ENCODE data around the gene TMEM245.

The TMEM245 gene

DNA sequence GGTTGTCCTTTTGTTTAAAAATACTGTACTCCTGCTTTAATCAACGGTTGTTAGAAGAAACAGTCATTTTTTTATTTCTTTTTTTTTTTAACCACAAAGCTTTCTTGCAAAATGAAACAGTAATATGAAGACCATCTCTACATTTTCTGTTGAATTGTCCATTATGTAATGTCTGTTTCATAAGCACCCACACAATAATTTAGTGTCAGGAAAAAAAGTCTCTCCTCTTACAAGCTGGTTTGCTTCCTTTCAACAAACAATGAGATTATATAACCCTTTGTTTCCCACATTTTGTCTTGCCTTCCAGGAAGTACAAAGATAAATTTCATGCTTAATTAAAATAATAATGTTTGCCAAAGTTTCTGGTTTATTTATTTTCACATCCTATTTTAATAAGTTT is 123.1 kb downstream of the TMEM245 start:
- peaks cover 0 to 13% of the 10 kb centered on the region in 2 experiments; a peak in 1 of 3 replicates for H3K36me3 ChIP-seq (ENCODE audit: control insufficient read depth in 2 of 2, insufficient read depth in 1 of 2, low read length in 2 of 2)
- H3K4me3 ChIP-seq (ENCODE audit: low read depth, low read length): no peak overlapping the region
- TF ChIP-seq, protein P1, sequence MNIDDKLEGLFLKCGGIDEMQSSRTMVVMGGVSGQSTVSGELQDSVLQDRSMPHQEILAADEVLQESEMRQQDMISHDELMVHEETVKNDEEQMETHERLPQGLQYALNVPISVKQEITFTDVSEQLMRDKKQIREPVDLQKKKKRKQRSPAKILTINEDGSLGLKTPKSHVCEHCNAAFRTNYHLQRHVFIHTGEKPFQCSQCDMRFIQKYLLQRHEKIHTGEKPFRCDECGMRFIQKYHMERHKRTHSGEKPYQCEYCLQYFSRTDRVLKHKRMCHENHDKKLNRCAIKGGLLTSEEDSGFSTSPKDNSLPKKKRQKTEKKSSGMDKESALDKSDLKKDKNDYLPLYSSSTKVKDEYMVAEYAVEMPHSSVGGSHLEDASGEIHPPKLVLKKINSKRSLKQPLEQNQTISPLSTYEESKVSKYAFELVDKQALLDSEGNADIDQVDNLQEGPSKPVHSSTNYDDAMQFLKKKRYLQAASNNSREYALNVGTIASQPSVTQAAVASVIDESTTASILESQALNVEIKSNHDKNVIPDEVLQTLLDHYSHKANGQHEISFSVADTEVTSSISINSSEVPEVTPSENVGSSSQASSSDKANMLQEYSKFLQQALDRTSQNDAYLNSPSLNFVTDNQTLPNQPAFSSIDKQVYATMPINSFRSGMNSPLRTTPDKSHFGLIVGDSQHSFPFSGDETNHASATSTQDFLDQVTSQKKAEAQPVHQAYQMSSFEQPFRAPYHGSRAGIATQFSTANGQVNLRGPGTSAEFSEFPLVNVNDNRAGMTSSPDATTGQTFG (tag by site-specific recombination; IDR thresholded peaks at IDR 0.05; ENCODE audit: borderline replicate concordance): no peak
- no peak for TF ChIP-seq KLF1 (tag by site-specific recombination; IDR thresholded peaks at IDR 0.05)
- TF ChIP-seq ZNF19 (tag by site-specific recombination; IDR thresholded peaks at IDR 0.05; ENCODE audit: low read depth): no peak
- TF ChIP-seq ZNF133 (tag by site-specific recombination; IDR thresholded peaks at IDR 0.05): no peak
- TF ChIP-seq HOXA7 (CRISPR knock-in tag; IDR thresholded peaks at IDR 0.05; ENCODE audit: borderline replicate concordance): no peak
- no peak for TF ChIP-seq ZBTB1 (tag by site-specific recombination; IDR thresholded peaks at IDR 0.05)
- TF ChIP-seq ZNF112 (tag by site-specific recombination; IDR thresholded peaks at IDR 0.05): no peak
- TF ChIP-seq ZNF311 (tag by site-specific recombination; IDR thresholded peaks at IDR 0.05; ENCODE audit: borderline replicate concordance): no peak
- TF ChIP-seq ZNF600 (tag by site-specific recombination; IDR thresholded peaks at IDR 0.05): no peak
- no peak for TF ChIP-seq ZBTB21 (tag by site-specific recombination; IDR thresholded peaks at IDR 0.05)
- TF ChIP-seq ZNF24 (tag by site-specific recombination; IDR thresholded peaks at IDR 0.05): no peak
- no peak for TF ChIP-seq ZNF510 (tag by site-specific recombination; IDR thresholded peaks at IDR 0.05; ENCODE audit: insufficient replicate concordance)
- TF ChIP-seq, protein P2, sequence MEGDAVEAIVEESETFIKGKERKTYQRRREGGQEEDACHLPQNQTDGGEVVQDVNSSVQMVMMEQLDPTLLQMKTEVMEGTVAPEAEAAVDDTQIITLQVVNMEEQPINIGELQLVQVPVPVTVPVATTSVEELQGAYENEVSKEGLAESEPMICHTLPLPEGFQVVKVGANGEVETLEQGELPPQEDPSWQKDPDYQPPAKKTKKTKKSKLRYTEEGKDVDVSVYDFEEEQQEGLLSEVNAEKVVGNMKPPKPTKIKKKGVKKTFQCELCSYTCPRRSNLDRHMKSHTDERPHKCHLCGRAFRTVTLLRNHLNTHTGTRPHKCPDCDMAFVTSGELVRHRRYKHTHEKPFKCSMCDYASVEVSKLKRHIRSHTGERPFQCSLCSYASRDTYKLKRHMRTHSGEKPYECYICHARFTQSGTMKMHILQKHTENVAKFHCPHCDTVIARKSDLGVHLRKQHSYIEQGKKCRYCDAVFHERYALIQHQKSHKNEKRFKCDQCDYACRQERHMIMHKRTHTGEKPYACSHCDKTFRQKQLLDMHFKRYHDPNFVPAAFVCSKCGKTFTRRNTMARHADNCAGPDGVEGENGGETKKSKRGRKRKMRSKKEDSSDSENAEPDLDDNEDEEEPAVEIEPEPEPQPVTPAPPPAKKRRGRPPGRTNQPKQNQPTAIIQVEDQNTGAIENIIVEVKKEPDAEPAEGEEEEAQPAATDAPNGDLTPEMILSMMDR (tag by site-specific recombination; IDR thresholded peaks at IDR 0.05): no peak
- no peak for TF ChIP-seq ZNF37A (tag by site-specific recombination; IDR thresholded peaks at IDR 0.05)
- TF ChIP-seq, protein P3, sequence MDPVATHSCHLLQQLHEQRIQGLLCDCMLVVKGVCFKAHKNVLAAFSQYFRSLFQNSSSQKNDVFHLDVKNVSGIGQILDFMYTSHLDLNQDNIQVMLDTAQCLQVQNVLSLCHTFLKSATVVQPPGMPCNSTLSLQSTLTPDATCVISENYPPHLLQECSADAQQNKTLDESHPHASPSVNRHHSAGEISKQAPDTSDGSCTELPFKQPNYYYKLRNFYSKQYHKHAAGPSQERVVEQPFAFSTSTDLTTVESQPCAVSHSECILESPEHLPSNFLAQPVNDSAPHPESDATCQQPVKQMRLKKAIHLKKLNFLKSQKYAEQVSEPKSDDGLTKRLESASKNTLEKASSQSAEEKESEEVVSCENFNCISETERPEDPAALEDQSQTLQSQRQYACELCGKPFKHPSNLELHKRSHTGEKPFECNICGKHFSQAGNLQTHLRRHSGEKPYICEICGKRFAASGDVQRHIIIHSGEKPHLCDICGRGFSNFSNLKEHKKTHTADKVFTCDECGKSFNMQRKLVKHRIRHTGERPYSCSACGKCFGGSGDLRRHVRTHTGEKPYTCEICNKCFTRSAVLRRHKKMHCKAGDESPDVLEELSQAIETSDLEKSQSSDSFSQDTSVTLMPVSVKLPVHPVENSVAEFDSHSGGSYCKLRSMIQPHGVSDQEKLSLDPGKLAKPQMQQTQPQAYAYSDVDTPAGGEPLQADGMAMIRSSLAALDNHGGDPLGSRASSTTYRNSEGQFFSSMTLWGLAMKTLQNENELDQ (tag by site-specific recombination; IDR thresholded peaks at IDR 0.05; ENCODE audit: low read depth): no peak
- no peak for TF ChIP-seq ZIC2 (tag by site-specific recombination; IDR thresholded peaks at IDR 0.05)
- no peak for TF ChIP-seq ZNF610 (tag by site-specific recombination; IDR thresholded peaks at IDR 0.05; ENCODE audit: borderline replicate concordance)
- CTCF ChIA-PET: interaction anchor here (0.8 kb wide), 1 partner anchor 48 kb away, joined by 3 read pairs; no protein-coding TSS in a partner anchor
- H3K9me3 ChIP-seq (ENCODE audit: control insufficient read depth, insufficient read depth, low read depth, low read length): no peaks in the 10 kb centered on the region
- no peaks in the 10 kb centered on the region for H3K4me1 ChIP-seq (ENCODE audit: control insufficient read depth, insufficient read depth, low read length)
- no peak overlapping the region for H3K27ac ChIP-seq (ENCODE audit: extremely low read depth, low read depth, low read length)
- POLR2A ChIA-PET: no interaction called here

DNA sequence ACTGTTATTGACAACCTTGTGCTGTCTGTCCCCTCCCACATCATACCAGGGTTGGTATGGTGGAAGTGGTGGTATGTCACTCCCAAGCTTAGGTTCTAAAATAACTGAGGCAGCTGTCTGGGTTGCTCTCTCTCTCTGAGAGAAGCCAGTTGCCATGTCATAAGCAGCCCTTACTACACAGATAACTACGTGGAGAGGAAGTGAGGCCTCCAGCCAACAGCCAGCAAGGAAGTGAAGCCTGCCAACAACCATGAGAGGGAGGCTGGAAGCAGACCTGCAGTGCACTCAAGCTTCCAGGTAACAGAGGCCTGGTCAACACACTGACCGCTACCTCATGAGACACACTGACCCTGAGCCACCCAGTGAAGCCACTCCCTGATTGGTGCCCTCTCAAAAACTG is 125.1 kb downstream of the TMEM245 start:
- POLR2A ChIA-PET: interaction anchor here (1.2 kb wide), 1 partner anchor 9 kb away, joined by 3 read pairs; no protein-coding TSS in a partner anchor
- no peak overlapping the region for H3K27ac ChIP-seq (ENCODE audit: extremely low read depth, low read depth, low read length)
- no peak overlapping the region for H3K4me3 ChIP-seq (ENCODE audit: low read depth, low read length)
- CTCF ChIA-PET: interaction anchor here (1.1 to 1.2 kb wide), 2 partner anchors 9 to 10 kb away, joined by 4 read pairs; no protein-coding TSS in a partner anchor
- H3K36me3 ChIP-seq (ENCODE audit: control insufficient read depth in 2 of 2, insufficient read depth in 1 of 2, low read length in 2 of 2): peaks cover 0 to 20% of the 10 kb centered on the region in 2 experiments; a peak in 2 of 3 replicates
- H3K9me3 ChIP-seq (ENCODE audit: control insufficient read depth, insufficient read depth, low read depth, low read length): no peaks in the 10 kb centered on the region
- no peaks in the 10 kb centered on the region for H3K4me1 ChIP-seq (ENCODE audit: control insufficient read depth, insufficient read depth, low read length)
- no peak for TF ChIP-seq ZNF777 (tag by site-specific recombination; IDR thresholded peaks at IDR 0.05; ENCODE audit: borderline replicate concordance)
- TF ChIP-seq, protein P4, sequence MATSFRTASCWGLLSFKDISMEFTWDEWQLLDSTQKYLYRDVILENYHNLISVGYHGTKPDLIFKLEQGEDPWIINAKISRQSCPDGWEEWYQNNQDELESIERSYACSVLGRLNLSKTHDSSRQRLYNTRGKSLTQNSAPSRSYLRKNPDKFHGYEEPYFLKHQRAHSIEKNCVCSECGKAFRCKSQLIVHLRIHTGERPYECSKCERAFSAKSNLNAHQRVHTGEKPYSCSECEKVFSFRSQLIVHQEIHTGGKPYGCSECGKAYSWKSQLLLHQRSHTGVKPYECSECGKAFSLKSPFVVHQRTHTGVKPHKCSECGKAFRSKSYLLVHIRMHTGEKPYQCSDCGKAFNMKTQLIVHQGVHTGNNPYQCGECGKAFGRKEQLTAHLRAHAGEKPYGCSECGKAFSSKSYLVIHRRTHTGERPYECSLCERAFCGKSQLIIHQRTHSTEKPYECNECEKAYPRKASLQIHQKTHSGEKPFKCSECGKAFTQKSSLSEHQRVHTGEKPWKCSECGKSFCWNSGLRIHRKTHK (tag by site-specific recombination; IDR thresholded peaks at IDR 0.05): no peak
- no peak for TF ChIP-seq ZNF785 (tag by site-specific recombination; IDR thresholded peaks at IDR 0.05)
- TF ChIP-seq ZNF239 (tag by site-specific recombination; IDR thresholded peaks at IDR 0.05): no peak
- TF ChIP-seq ZNF837 (tag by site-specific recombination; IDR thresholded peaks at IDR 0.05): no peak
- TF ChIP-seq ZSCAN16 (tag by site-specific recombination; IDR thresholded peaks at IDR 0.05): no peak
- TF ChIP-seq ZNF664 (tag by site-specific recombination; IDR thresholded peaks at IDR 0.05): no peak
- TF ChIP-seq, protein P5, sequence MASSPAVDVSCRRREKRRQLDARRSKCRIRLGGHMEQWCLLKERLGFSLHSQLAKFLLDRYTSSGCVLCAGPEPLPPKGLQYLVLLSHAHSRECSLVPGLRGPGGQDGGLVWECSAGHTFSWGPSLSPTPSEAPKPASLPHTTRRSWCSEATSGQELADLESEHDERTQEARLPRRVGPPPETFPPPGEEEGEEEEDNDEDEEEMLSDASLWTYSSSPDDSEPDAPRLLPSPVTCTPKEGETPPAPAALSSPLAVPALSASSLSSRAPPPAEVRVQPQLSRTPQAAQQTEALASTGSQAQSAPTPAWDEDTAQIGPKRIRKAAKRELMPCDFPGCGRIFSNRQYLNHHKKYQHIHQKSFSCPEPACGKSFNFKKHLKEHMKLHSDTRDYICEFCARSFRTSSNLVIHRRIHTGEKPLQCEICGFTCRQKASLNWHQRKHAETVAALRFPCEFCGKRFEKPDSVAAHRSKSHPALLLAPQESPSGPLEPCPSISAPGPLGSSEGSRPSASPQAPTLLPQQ (tag by site-specific recombination; IDR thresholded peaks at IDR 0.05): no peak
- TF ChIP-seq, protein P6, sequence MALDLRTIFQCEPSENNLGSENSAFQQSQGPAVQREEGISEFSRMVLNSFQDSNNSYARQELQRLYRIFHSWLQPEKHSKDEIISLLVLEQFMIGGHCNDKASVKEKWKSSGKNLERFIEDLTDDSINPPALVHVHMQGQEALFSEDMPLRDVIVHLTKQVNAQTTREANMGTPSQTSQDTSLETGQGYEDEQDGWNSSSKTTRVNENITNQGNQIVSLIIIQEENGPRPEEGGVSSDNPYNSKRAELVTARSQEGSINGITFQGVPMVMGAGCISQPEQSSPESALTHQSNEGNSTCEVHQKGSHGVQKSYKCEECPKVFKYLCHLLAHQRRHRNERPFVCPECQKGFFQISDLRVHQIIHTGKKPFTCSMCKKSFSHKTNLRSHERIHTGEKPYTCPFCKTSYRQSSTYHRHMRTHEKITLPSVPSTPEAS (tag by site-specific recombination; IDR thresholded peaks at IDR 0.05): no peak
